SU-DHL-6 (cell line): ENCODE data around the gene METTL6.

Source experiments
- H2AFZ ChIP-seq: fragments of 200-600 bp; sonication (generic); 2 replicates; pipeline ENCODE4 v1.6.1; 2014; ENCODE audit warnings: low read depth, mild to moderate bottlenecking, moderate library complexity, mixed read lengths, antibody characterized with exemption, low read length; ENCODE audit not compliant: severe bottlenecking
- H3F3A ChIP-seq: fragments of 200-600 bp; shearing (Covaris generic); 2 replicates; pipeline ENCODE4 v1.6.0; 2016; ENCODE audit warnings: antibody characterized with exemption, mild to moderate bottlenecking; ENCODE audit not compliant: insufficient read depth
- H3K27ac ChIP-seq: fragments of 200-600 bp; sonication (generic); 2 replicates; pipeline ENCODE4 v1.5.1; 2016; ENCODE audit warnings: low read depth, mild to moderate bottlenecking, low read length, moderate library complexity, mixed read lengths
- H3K27me3 ChIP-seq: fragments of 200-600 bp; sonication (generic), shearing (Covaris generic); 2 replicates; pipeline ENCODE4 v1.6.0; 2014; ENCODE audit warnings: mild to moderate bottlenecking, low read length
- H3K36me3 ChIP-seq: fragments of 200-600 bp; sonication (generic); 2 replicates; pipeline ENCODE4 v1.6.1; 2014; ENCODE audit warnings: mild to moderate bottlenecking, low read length, mixed read lengths
- H3K4me2 ChIP-seq: fragments of 300-600, 200-600 bp; shearing (Covaris generic), sonication (generic); 2 replicates; pipeline ENCODE4 v1.6.0; 2014; ENCODE audit warnings: low read length, low read depth, mild to moderate bottlenecking; ENCODE audit not compliant: poor library complexity, severe bottlenecking
- H3K4me3 ChIP-seq: fragments of 200-600 bp; sonication (generic); 2 replicates; pipeline ENCODE4 v1.5.1; 2014; ENCODE audit warnings: antibody characterized with exemption, low read length, mild to moderate bottlenecking, mixed read lengths; ENCODE audit not compliant: insufficient read depth, poor library complexity, severe bottlenecking
- H3K79me2 ChIP-seq: fragments of 200-600 bp; sonication (generic); 2 replicates; pipeline ENCODE4 v1.6.1; 2014; ENCODE audit warnings: mild to moderate bottlenecking, low read length, moderate library complexity; ENCODE audit not compliant: insufficient read depth
- H3K9ac ChIP-seq: fragments of 200-600 bp; sonication (generic); 2 replicates; pipeline ENCODE4 v1.7.0; 2014; ENCODE audit warnings: mild to moderate bottlenecking, low read length
- H3K9me2 ChIP-seq: fragments of 200-600 bp; sonication (generic); replicated peaks from 2 replicates; pipeline ENCODE4 v1.6.1; 2014; ENCODE audit warnings: low read length; ENCODE audit not compliant: insufficient read depth
- H3K9me3 ChIP-seq: fragments of 200-600 bp; sonication (generic); 2 replicates; pipeline ENCODE4 v1.6.1; 2014; ENCODE audit warnings: low read length, mixed read lengths; ENCODE audit not compliant: insufficient read depth
- H4K20me1 ChIP-seq: fragments of 200-600 bp; sonication (generic); 2 replicates; pipeline ENCODE4 v1.6.1; 2014; ENCODE audit warnings: low read depth, mild to moderate bottlenecking, antibody characterized with exemption, low read length, moderate library complexity, mixed read lengths
- EZH2phosphoT487 ChIP-seq: fragments of 200-600 bp; sonication (generic), shearing (Covaris generic); conservative IDR thresholded peaks from 2 replicates; pipeline ENCODE4 v1.6.1; 2018; ENCODE audit warnings: mild to moderate bottlenecking, antibody characterized with exemption, low read length, moderate library complexity, mixed read lengths
- TF ChIP-seq, protein P1 (sequence below): fragments of 200-600 bp; sonication (generic); IDR thresholded peaks from one replicate; pipeline ENCODE4 v1.5.1; 2017; ENCODE audit warnings: antibody characterized with exemption, mild to moderate bottlenecking, low read length, moderate library complexity; ENCODE audit not compliant: insufficient read depth, poor library complexity, severe bottlenecking

Gene METTL6

DNA sequence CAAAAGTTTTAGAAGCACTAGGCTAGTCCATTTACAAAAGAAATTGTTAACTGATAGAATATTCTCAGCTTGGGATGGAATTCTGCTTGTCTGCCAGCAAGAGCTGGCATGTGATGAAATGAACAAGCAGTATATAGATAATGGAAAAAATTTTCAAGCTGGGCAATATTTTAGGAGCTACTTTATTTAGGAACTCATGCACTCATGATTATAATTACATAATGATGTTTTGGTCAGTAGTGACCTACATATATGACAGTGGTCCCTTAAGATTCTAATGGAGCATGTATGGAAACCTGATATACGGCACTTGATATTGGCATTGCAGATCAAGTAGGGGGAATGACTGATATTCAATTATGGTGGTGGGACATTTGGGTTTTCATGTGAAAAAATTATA is 6.2 kb upstream of the METTL6 start:
- peaks cover 30% of the 10 kb centered on the region for H3K79me2 ChIP-seq
- H3K4me2 ChIP-seq: no peak overlapping the region
- TF ChIP-seq EZH2phosphoT487: no peak
- TF ChIP-seq, protein P1, sequence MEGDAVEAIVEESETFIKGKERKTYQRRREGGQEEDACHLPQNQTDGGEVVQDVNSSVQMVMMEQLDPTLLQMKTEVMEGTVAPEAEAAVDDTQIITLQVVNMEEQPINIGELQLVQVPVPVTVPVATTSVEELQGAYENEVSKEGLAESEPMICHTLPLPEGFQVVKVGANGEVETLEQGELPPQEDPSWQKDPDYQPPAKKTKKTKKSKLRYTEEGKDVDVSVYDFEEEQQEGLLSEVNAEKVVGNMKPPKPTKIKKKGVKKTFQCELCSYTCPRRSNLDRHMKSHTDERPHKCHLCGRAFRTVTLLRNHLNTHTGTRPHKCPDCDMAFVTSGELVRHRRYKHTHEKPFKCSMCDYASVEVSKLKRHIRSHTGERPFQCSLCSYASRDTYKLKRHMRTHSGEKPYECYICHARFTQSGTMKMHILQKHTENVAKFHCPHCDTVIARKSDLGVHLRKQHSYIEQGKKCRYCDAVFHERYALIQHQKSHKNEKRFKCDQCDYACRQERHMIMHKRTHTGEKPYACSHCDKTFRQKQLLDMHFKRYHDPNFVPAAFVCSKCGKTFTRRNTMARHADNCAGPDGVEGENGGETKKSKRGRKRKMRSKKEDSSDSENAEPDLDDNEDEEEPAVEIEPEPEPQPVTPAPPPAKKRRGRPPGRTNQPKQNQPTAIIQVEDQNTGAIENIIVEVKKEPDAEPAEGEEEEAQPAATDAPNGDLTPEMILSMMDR: no peak
- H3K36me3 ChIP-seq: peaks cover 41% of the 10 kb centered on the region
- H3K9me3 ChIP-seq: no peaks in the 10 kb centered on the region
- H3F3A ChIP-seq: no peaks in the 10 kb centered on the region
- no peak overlapping the region for H2AFZ ChIP-seq
- H3K4me3 ChIP-seq: no peak overlapping the region
- H3K9me2 ChIP-seq: no peaks in the 10 kb centered on the region
- H3K27me3 ChIP-seq: no peaks in the 10 kb centered on the region
- H4K20me1 ChIP-seq: peaks cover 4% of the 10 kb centered on the region; the same call in 1 of the 2 replicates
- H3K27ac ChIP-seq: no peak overlapping the region
- H3K9ac ChIP-seq: no peak overlapping the region

DNA sequence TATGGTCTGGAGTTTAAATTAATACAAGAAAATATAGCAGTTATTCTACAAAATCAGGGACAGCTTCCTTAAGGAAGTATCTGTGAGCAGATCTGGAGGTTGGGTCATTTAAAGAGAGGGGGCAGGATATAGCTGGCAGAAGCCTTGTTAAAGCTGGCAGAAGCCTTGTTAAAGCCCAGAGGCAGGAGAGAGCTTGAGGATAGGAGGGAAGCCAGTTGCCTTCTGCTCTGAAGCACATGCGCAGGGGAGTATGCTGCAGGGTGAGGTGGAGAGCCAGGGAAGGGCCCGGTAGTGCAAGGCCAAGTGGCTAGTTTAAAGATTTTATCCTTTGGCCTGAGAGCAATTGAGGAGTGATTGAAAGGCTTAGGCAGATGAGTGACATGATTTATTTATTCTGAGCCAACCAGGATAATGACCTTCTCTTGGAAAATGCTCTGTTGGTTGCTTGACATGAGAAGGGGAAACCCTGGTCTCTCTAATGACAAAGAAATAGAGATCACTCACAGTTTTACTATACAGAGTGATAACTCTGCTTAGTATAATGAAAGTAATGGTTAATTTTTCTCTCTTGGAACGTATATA is 4.0 kb upstream of the METTL6 start:
- no peaks in the 10 kb centered on the region for H3K27me3 ChIP-seq
- peaks cover 51% of the 10 kb centered on the region for H3K79me2 ChIP-seq
- TF ChIP-seq EZH2phosphoT487: no peak
- TF ChIP-seq, protein P1: no peak
- no peaks in the 10 kb centered on the region for H3K9me2 ChIP-seq
- no peaks in the 10 kb centered on the region for H3F3A ChIP-seq
- H3K9ac ChIP-seq: no peak overlapping the region
- H3K27ac ChIP-seq: no peak overlapping the region
- no peaks in the 10 kb centered on the region for H3K9me3 ChIP-seq
- H3K36me3 ChIP-seq: peaks cover 31% of the 10 kb centered on the region
- no peak overlapping the region for H3K4me3 ChIP-seq
- no peak overlapping the region for H3K4me2 ChIP-seq
- peaks cover 4% of the 10 kb centered on the region; the same call in 1 of the 2 replicates for H4K20me1 ChIP-seq
- H2AFZ ChIP-seq: no peak overlapping the region

DNA sequence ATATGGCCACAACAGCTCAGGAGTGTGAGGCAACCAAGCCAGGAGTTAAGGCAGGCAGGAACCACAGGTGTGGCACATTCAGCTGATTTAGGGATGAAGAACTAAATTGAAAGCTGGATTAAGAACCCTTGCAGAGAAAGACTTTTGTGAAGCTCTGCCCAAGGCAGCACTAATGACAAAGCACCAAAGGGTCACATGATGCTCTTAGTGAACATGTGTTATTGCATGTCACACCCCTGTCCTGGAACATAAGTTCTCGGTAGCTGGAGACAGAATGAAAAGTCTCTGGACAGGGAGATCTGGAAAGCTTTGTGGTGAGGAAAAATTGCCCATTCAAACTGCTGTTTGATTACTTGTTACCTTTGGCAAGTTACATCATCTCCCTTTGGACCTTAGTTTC is 3.3 kb upstream of the METTL6 start:
- no peaks in the 10 kb centered on the region for H3K27me3 ChIP-seq
- H3K9me3 ChIP-seq: no peaks in the 10 kb centered on the region
- no peaks in the 10 kb centered on the region for H3K9me2 ChIP-seq

More for the DNA sequence above, 3.3 kb upstream of the METTL6 start:
- H3K36me3 ChIP-seq: peaks cover 23% of the 10 kb centered on the region
- H3K4me3 ChIP-seq: no peak overlapping the region
- no peak overlapping the region for H3K27ac ChIP-seq
- peaks cover 4% of the 10 kb centered on the region; the same call in 1 of the 2 replicates for H4K20me1 ChIP-seq
- H3K79me2 ChIP-seq: peaks cover 59% of the 10 kb centered on the region
- no peak overlapping the region for H2AFZ ChIP-seq
- no peak overlapping the region for H3K9ac ChIP-seq
- no peak overlapping the region for H3K4me2 ChIP-seq
- TF ChIP-seq, protein P1: no peak
- TF ChIP-seq EZH2phosphoT487: no peak
- no peaks in the 10 kb centered on the region for H3F3A ChIP-seq
